Upper lobe of left lung (tissue), 4 donors: Measurements from ENCODE around the gene SEMA7A.

Experiments used
- POLR2A ChIP-seq, 4 donors: fragments of 450-650 bp; IDR thresholded peaks; one replicate each; pipeline ENCODE4 v1.5.1; 2016 to 2017; ENCODE audit warnings: antibody characterized with exemption in 4 of 4, mild to moderate bottlenecking in 2 of 4
- POLR2AphosphoS5 ChIP-seq, 2 donors: sonication (generic); formaldehyde crosslinking; IDR thresholded peaks; one replicate each; pipeline ENCODE4 v1.5.1; 2017; ENCODE audit warnings: antibody characterized with exemption in 2 of 2
- TF ChIP-seq, protein P1 (sequence below), 6 experiments: fragments of 450-650 bp in 4 of 6; fragments of 200-600 bp in 2 of 6; sonication (generic) in 2 of 6; IDR thresholded peaks; one replicate each; pipeline ENCODE4 v1.5.1; 2016 to 2019; ENCODE audit warnings: antibody characterized with exemption in 6 of 6

DNA sequence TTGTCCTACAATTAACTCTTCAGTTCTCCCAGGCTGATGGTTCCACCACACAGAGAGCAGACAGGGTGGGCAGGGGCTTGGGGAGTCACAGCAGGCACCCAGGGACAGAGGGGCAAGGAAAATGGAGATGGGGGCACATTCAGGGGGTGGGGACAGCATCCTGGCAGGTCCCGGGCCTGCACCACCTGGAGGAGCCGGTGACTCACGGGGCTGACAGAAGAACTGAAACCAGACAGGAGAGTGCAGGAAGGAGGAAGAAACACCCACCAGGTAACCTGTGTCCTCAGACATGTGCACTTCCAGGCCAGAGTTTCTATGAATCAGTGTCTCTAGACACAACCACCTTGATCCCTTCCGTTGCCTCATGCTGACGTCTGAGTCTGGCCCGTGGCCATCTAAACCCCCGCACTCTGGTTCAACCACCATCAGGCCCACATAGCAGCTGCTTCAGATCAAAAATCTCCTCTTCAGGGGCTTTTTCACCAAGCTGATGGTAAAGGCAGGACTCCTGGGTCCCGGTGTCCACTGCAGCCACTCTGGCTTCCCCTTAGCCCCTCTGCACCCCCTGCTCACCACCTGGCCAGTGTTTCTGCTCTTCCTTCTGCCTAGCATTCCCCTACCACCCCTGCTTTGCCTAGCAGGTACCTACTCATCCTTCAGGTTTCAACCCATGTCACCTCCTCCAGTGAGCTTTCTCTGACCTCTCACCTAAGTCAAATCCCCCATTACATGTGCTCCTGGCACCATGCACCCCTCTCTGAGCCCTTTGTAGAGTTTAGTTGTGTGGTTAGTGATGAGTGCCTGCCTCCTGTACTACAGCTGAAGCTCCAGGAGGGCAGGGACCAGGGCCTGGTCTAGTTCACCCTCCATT, 49.8 kb downstream of the SEMA7A start:
- TF ChIP-seq, protein P1, sequence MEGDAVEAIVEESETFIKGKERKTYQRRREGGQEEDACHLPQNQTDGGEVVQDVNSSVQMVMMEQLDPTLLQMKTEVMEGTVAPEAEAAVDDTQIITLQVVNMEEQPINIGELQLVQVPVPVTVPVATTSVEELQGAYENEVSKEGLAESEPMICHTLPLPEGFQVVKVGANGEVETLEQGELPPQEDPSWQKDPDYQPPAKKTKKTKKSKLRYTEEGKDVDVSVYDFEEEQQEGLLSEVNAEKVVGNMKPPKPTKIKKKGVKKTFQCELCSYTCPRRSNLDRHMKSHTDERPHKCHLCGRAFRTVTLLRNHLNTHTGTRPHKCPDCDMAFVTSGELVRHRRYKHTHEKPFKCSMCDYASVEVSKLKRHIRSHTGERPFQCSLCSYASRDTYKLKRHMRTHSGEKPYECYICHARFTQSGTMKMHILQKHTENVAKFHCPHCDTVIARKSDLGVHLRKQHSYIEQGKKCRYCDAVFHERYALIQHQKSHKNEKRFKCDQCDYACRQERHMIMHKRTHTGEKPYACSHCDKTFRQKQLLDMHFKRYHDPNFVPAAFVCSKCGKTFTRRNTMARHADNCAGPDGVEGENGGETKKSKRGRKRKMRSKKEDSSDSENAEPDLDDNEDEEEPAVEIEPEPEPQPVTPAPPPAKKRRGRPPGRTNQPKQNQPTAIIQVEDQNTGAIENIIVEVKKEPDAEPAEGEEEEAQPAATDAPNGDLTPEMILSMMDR (IDR thresholded peaks at IDR 0.05) = no peak
- TF ChIP-seq POLR2A (IDR thresholded peaks at IDR 0.05) = no peak
- no peak for TF ChIP-seq POLR2AphosphoS5 (IDR thresholded peaks at IDR 0.05)
